H1 (cell line): Measurements from ENCODE around the gene RARA. TPM values are rescaled to one million over a fixed set of nuclear protein-coding genes. Genes with fewer than 3 reads are reported as not detected.

Experiments
- CTCF ChIA-PET: fragments of 300-600 bp; sonication (Branson Sonifier 250); formaldehyde crosslinking; loops from one replicate; lab custom pipeline; 2021; ENCODE audit not compliant: partially characterized antibody; lab: Charles Lee
- POLR2A ChIA-PET: fragments of 300-600 bp; sonication (Branson Sonifier 250); formaldehyde crosslinking; loops from one replicate; lab custom pipeline; 2021; ENCODE audit warnings: inconsistent platforms; ENCODE audit not compliant: partially characterized antibody; lab: Charles Lee
- DNase-seq, 2 experiments: peaks; one replicate each; pipeline versions ENCODE4 v3.0.0 to v3.0.0-alpha.2; 2010 to 2022; ENCODE audit warnings: low spot score in 2 of 2, low read depth in 1 of 2, mixed read lengths in 1 of 2
- FAIRE-seq: peaks from 2 replicates; lab custom pipeline; 2011; peaks lifted over from hg19 to GRCh38; lab: Jason Lieb, UNC
- H2AFZ ChIP-seq: 2 replicates; pipeline ENCODE4 v1.8.1; 2012; ENCODE audit warnings: low read length, inconsistent platforms
- H2AK5ac ChIP-seq: 2 replicates; pipeline ENCODE4 v1.6.1; 2013; ENCODE audit warnings: low read depth, low read length
- H2BK120ac ChIP-seq: replicated peaks from 2 replicates; pipeline ENCODE3; 2013; ENCODE audit warnings: low read depth, low read length, inconsistent platforms
- H2BK12ac ChIP-seq: 2 replicates; pipeline ENCODE4 v1.6.1; 2013; ENCODE audit warnings: low read depth, low read length
- H2BK15ac ChIP-seq: 2 replicates; pipeline ENCODE4 v1.6.1; 2013; ENCODE audit warnings: low read length
- H2BK20ac ChIP-seq: 2 replicates; pipeline ENCODE4 v1.6.1; 2013; ENCODE audit warnings: low read length
- H2BK5ac ChIP-seq: 2 replicates; pipeline ENCODE4 v1.6.1; 2013; ENCODE audit warnings: low read depth, low read length
- H3K14ac ChIP-seq: 2 replicates; pipeline ENCODE4 v1.6.1; 2013; ENCODE audit warnings: inconsistent platforms; ENCODE audit not compliant: insufficient read length
- H3K18ac ChIP-seq: 2 replicates; pipeline ENCODE4 v1.6.1; 2013; ENCODE audit warnings: low read length; ENCODE audit errors: extremely low read depth
- H3K23ac ChIP-seq: 2 replicates; pipeline ENCODE4 v1.6.1; 2013; ENCODE audit warnings: inconsistent platforms; ENCODE audit not compliant: insufficient read length
- H3K23me2 ChIP-seq: 2 replicates; pipeline ENCODE4 v1.6.1; 2013; ENCODE audit warnings: low read depth, low read length
- H3K27ac ChIP-seq: 2 replicates; pipeline ENCODE4 v1.6.1; 2011; ENCODE audit warnings: low read depth, low read length, inconsistent platforms
- H3K27me3 ChIP-seq, 4 experiments: replicated peaks in 1 of 4; 1 replicate in 1 of 4; 2 replicates in 3 of 4; pipeline versions ENCODE4 v1.6.1 to v1.8.1; 2011 to 2013; ENCODE audit warnings: low read length in 3 of 4, mild to moderate bottlenecking in 3 of 4, inconsistent platforms in 2 of 4, mixed read lengths in 2 of 4, moderate library complexity in 1 of 4; ENCODE audit not compliant: control insufficient read depth in 3 of 4, insufficient read depth in 3 of 4; ENCODE audit errors: extremely low read depth in 1 of 4
- H3K36me3 ChIP-seq, 4 experiments: 2 replicates each; pipeline versions ENCODE4 v1.6.1 to v1.8.1; 2011 to 2013; ENCODE audit warnings: mild to moderate bottlenecking in 4 of 4, low read length in 3 of 4, moderate library complexity in 2 of 4, control low read depth in 1 of 4, inconsistent platforms in 1 of 4; ENCODE audit not compliant: insufficient read depth in 4 of 4, control insufficient read depth in 2 of 4
- H3K4ac ChIP-seq: replicated peaks from 2 replicates; pipeline ENCODE3; 2013; ENCODE audit warnings: low read length, low read depth, mixed read lengths, inconsistent platforms; ENCODE audit not compliant: insufficient read length
- H3K4me1 ChIP-seq, 4 experiments: replicated peaks in 1 of 4; 1 replicate in 1 of 4; 2 replicates in 3 of 4; pipeline versions ENCODE4 v1.6.1 to v1.8.1; 2011 to 2013; ENCODE audit warnings: low read length in 3 of 4, inconsistent platforms in 2 of 4, mixed read lengths in 1 of 4; ENCODE audit not compliant: insufficient read depth in 4 of 4, control insufficient read depth in 3 of 4
- H3K4me2 ChIP-seq, 2 experiments: 2 replicates each; pipeline versions ENCODE4 v1.6.1 to v1.8.1; 2011 to 2013; ENCODE audit warnings: low read depth in 2 of 2, low read length in 2 of 2, control low read depth in 1 of 2, inconsistent platforms in 1 of 2, mild to moderate bottlenecking in 1 of 2; ENCODE audit not compliant: insufficient read depth in 1 of 2
- H3K4me3 ChIP-seq, 4 experiments: fragments of 200-600, 300-600 bp in 1 of 4; sonication (generic), shearing (Covaris generic), sonication (Bioruptor Twin) in 1 of 4; 2 replicates each; pipeline versions ENCODE4 v1.5.1 to v1.8.1; 2011 to 2016; ENCODE audit warnings: low read length in 4 of 4, low read depth in 3 of 4, control low read depth in 2 of 4, inconsistent platforms in 2 of 4, mild to moderate bottlenecking in 2 of 4, mixed read lengths in 1 of 4, moderate library complexity in 1 of 4; ENCODE audit not compliant: insufficient read depth in 2 of 4; ENCODE audit errors: extremely low read depth in 1 of 4
- H3K56ac ChIP-seq: replicated peaks from 2 replicates; pipeline ENCODE3; 2013; ENCODE audit warnings: low read depth, mild to moderate bottlenecking, mixed read lengths, low read length, inconsistent platforms; ENCODE audit not compliant: insufficient read length
- H3K79me1 ChIP-seq: 2 replicates; pipeline ENCODE4 v1.6.1; 2013; ENCODE audit warnings: low read depth, low read length, control low read depth
- H3K79me2 ChIP-seq, 2 experiments: 2 replicates each; pipeline versions ENCODE4 v1.6.1 to v1.8.1; 2012 to 2013; ENCODE audit warnings: low read length in 2 of 2, mild to moderate bottlenecking in 2 of 2, inconsistent platforms in 1 of 2; ENCODE audit not compliant: insufficient read depth in 2 of 2, control insufficient read depth in 1 of 2
- H3K9ac ChIP-seq, 4 experiments: replicated peaks in 1 of 4; 1 replicate in 1 of 4; 2 replicates in 3 of 4; pipeline versions ENCODE4 v1.6.1 to v1.8.1; 2011 to 2013; ENCODE audit warnings: low read depth in 3 of 4, low read length in 3 of 4, control low read depth in 2 of 4, mild to moderate bottlenecking in 2 of 4, moderate library complexity in 2 of 4, inconsistent platforms in 1 of 4; ENCODE audit errors: extremely low read depth in 1 of 4
- H3K9me3 ChIP-seq, 2 experiments: 2 replicates each; pipeline versions ENCODE4 v1.6.1 to v1.8.1; 2012 to 2013; ENCODE audit warnings: mild to moderate bottlenecking in 2 of 2, moderate library complexity in 2 of 2, control low read depth in 1 of 2, inconsistent platforms in 1 of 2, low read depth in 1 of 2, low read length in 1 of 2, mixed read lengths in 1 of 2; ENCODE audit not compliant: insufficient read depth in 2 of 2
- H4K20me1 ChIP-seq, 2 experiments: replicated peaks in 1 of 2; 2 replicates each; pipeline versions ENCODE3 to v1.8.1; 2011 to 2013; ENCODE audit warnings: inconsistent platforms in 2 of 2, low read length in 2 of 2, mild to moderate bottlenecking in 1 of 2; ENCODE audit not compliant: insufficient read depth in 2 of 2, control insufficient read depth in 1 of 2
- H4K5ac ChIP-seq: 2 replicates; pipeline ENCODE4 v1.6.1; 2013; ENCODE audit warnings: low read length, low read depth, mixed read lengths, inconsistent platforms; ENCODE audit not compliant: insufficient read length
- H4K8ac ChIP-seq: 2 replicates; pipeline ENCODE4 v1.8.0; 2013; ENCODE audit warnings: mild to moderate bottlenecking, moderate library complexity, low read length, inconsistent platforms; ENCODE audit not compliant: insufficient read depth; ENCODE audit errors: extremely low read depth
- H4K91ac ChIP-seq: replicated peaks from 2 replicates; pipeline ENCODE3; 2013; ENCODE audit warnings: low read length, mixed read lengths, inconsistent platforms; ENCODE audit not compliant: insufficient read length
- ASH2L ChIP-seq: fragments of 200-600, 300-600 bp; sonication (generic); IDR thresholded peaks from one replicate; pipeline ENCODE4 v1.7.1; 2017; ENCODE audit warnings: low read length
- CBX5 ChIP-seq: fragments of 300-800, 300-1000 bp; sonication (generic); IDR thresholded peaks from 2 replicates; pipeline ENCODE4 v1.7.1; 2016; ENCODE audit warnings: antibody characterized with exemption, low read length, low read depth
- NANOG ChIP-seq: IDR thresholded peaks from 2 replicates; pipeline ENCODE4 v1.6.1; 2011; ENCODE audit warnings: low read length, low read depth, mild to moderate bottlenecking, inconsistent platforms; ENCODE audit not compliant: insufficient read depth, poor library complexity, severe bottlenecking
- POLR2AphosphoS5 ChIP-seq: IDR thresholded peaks from 2 replicates; pipeline ENCODE4 v1.6.1; 2011; ENCODE audit warnings: low read depth, low read length
- WGBS, 2 experiments: shearing (Covaris generic) in 1 of 2; methylation state at CpG; one replicate each; pipeline versions ENCODE4 v1.1.6 to v1.1.7; 2013 to 2015; ENCODE audit warnings: low lambda C conversion rate in 2 of 2, mixed read lengths in 2 of 2, inconsistent platforms in 1 of 2, low coverage in 1 of 2, missing lambda C conversion rate in 1 of 2; ENCODE audit not compliant: insufficient replicate concordance in 2 of 2, insufficient coverage in 1 of 2, insufficient read length in 1 of 2; ENCODE audit errors: extremely low coverage in 1 of 2, missing lambda C conversion rate in 1 of 2; 5-methylcytosine and 5-hydroxymethylcytosine counted together
- polyA plus RNA-seq, 7 experiments: library from polyadenylated mRNA; depleted of rRNA in 3 of 7; stranded (reverse) in 5 of 7; unstranded in 2 of 7; fragments of >200 nt in 5 of 7; fragments of 200-250 nt in 2 of 7; gene quantifications; 1 replicate in 5 of 7; 2 replicates in 1 of 7; 4 replicates in 1 of 7; pipeline versions ENCODE4 v1.2.1 to v1.2.3, GENCODE V29; 2011 to 2013; ENCODE audit warnings: missing spikeins in 2 of 7, mixed read lengths in 2 of 7
- total RNA-seq: library from RNA; stranded (reverse); fragmentation: NEBNext Ultra II Directional; extraction: Animal tissue kit (Norgen Biotek cat#: 25700); gene quantifications from 2 replicates; pipeline ENCODE4 v1.2.1, GENCODE V29; 2021

RARA gene
- total and polyA plus RNA-seq, 2 of the 8 experiments (the other 6 are each of a cell fraction or from before 2014, with no cell fraction given) = 4.4 to 16.5 TPM

DNA sequence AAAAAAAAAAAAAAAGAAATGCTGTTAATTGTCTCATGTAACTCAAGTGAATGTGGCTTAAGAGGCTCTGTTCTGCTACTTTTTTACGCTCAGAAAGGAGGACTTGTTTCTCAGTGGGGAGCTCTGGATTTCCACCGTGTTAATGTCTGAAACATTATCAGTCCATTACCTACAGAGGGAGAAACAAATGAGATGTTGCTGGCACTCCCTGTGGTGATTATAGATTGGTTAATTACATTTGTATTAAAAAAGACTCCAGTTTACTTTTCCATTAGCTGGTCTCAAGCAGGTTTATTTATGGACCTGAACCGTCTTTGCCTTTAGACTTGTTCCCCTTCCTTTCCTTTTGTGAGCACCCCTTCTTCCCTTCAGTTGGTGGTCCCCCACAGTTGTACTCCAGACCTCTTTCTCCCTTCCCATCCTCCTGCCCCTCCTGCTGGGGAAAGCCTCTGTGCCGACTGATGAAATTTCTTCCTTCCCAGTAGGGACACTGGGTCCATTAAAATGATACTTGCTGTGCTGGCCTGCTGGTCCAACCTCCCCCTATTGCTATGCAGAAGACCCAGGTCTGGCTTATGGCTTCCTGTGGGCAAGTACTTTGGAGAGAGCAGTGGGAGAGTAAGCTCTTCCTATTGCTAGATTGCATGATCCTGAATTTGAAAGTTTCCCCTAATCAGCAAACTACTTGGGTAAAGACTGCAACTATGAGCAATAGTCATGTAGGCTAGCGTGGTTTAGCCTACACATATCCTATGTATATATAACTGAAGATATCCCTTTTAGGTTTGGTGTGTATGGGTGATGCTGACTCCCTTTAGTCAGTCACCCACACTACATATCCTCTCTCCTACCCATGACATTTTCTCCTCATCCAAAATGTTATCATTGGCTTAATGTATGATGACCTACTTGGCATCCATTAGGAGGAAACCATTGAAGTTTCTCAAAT is 13.2 kb upstream of the RARA start:
- Histone ChIP-seq H2BK12ac (no peak overlapping the region), H3K27ac (no peak overlapping the region), H2BK15ac (no peak overlapping the region), H3K23ac (no peak overlapping the region), H4K8ac (no peak overlapping the region), H3K79me1 (no peaks in the 10 kb centered on the region), H3K9ac (no peak overlapping the region), H2AK5ac (no peak overlapping the region), H4K91ac (no peak overlapping the region), H2BK5ac (no peak overlapping the region; the same call in 1 of the 2 replicates), H3K4ac (no peak overlapping the region), H3K79me2 (peaks cover 0 to 17% of the 10 kb centered on the region in 2 experiments; a peak in 2 of 4 replicates), H3K56ac (no peak overlapping the region), H4K20me1 (peaks cover 2 to 5% of the 10 kb centered on the region in 2 experiments), H2BK120ac (peak overlapping the region; percentile 36), H3K23me2 (no peaks in the 10 kb centered on the region), H3K4me1 (peaks cover 0 to 7% (median 3%) of the 10 kb centered on the region in 4 experiments; a peak in 5 of 7 replicates), H2AFZ (no peak overlapping the region), H4K5ac (peak overlapping the region; percentile 75), H2BK20ac (no peak overlapping the region), H3K4me2 (peak overlapping the region; percentile 45 to 52), H3K36me3 (peaks cover 36 to 93% (median 75%) of the 10 kb centered on the region in 4 experiments), H3K14ac (no peak overlapping the region), H3K4me3 (peak overlapping the region in 3 of 4 experiments; percentile 6 to 23 (median 7); a peak in 3 of 8 replicates), H3K9me3 (no peaks in the 10 kb centered on the region), H3K18ac (no peak overlapping the region), H3K27me3 (no peaks in the 10 kb centered on the region)
- FAIRE-seq (peak; percentile 36), DNase-seq (no peak)
- no peak for TF ChIP-seq CBX5
- TF ChIP-seq NANOG = peak; percentile 73
- peak; percentile 31 for TF ChIP-seq ASH2L
- TF ChIP-seq POLR2AphosphoS5 = peak; percentile 46
- 17% methylated on average over 5 of the region's 5 CpGs; no CpG with 5 or more reads in 1 of the 2 experiments for WGBS, 2 experiments
- ChIA-PET POLR2A (interaction anchor here (0.6 to 31.2 kb wide), 7 partner anchors 0 to 126 kb away, joined by 3 to 570 read pairs (median 3); partner anchors contain the start of genes CDC6, GJD3, RARA and WIPF2), CTCF (interaction anchor here (0.7 to 4.2 kb wide), 11 partner anchors 8 to 226 kb away, joined by 3 to 23 read pairs (median 4); partner anchors contain the start of gene WIPF2)
